HEK293 (cell line): Measurements from ENCODE around the gene TEDC2.

Experiments
- FEZF1 ChIP-seq: fragments of 450-650 bp; formaldehyde crosslinking; IDR thresholded peaks from 2 replicates; pipeline ENCODE4 v1.5.1; 2016; ENCODE audit warnings: missing biosample characterization, missing genetic modification characterization
- GFI1B ChIP-seq: fragments of 450-650 bp; formaldehyde crosslinking; IDR thresholded peaks from 2 replicates; pipeline ENCODE4 v1.5.1; 2016; ENCODE audit warnings: missing biosample characterization, missing genetic modification characterization
- GLIS2 ChIP-seq: fragments of 450-650 bp; formaldehyde crosslinking; IDR thresholded peaks from 2 replicates; pipeline ENCODE4 v1.5.1; 2016; ENCODE audit warnings: missing biosample characterization, missing genetic modification characterization
- KLF10 ChIP-seq: fragments of 450-650 bp; IDR thresholded peaks from 2 replicates; pipeline ENCODE4 v1.5.1; 2018; ENCODE audit warnings: missing biosample characterization, mild to moderate bottlenecking, missing genetic modification characterization
- MEIS1 ChIP-seq: sonication (generic); formaldehyde crosslinking; IDR thresholded peaks from 2 replicates; pipeline ENCODE4 v1.8.1; 2022; ENCODE audit warnings: missing genetic modification reagents, mild to moderate bottlenecking, borderline replicate concordance
- SCRT1 ChIP-seq: fragments of 450-650 bp; formaldehyde crosslinking; IDR thresholded peaks from 2 replicates; pipeline ENCODE4 v1.5.1; 2016; ENCODE audit warnings: missing biosample characterization, missing genetic modification characterization, borderline replicate concordance
- ZNF175 ChIP-seq: fragments of 450-650 bp; formaldehyde crosslinking; IDR thresholded peaks from 2 replicates; pipeline ENCODE4 v1.5.1; 2016; ENCODE audit warnings: missing biosample characterization, missing genetic modification characterization
- ZNF2 ChIP-seq: fragments of 450-650 bp; formaldehyde crosslinking; IDR thresholded peaks from 2 replicates; pipeline ENCODE4 v1.5.1; 2016; ENCODE audit warnings: missing biosample characterization, missing genetic modification characterization
- ZNF23 ChIP-seq: fragments of 450-650 bp; formaldehyde crosslinking; IDR thresholded peaks from 2 replicates; pipeline ENCODE4 v1.5.1; 2016; ENCODE audit warnings: missing biosample characterization, missing genetic modification characterization, borderline replicate concordance
- ZNF324 ChIP-seq: fragments of 450-650 bp; formaldehyde crosslinking; IDR thresholded peaks from 2 replicates; pipeline ENCODE4 v1.5.1; 2016; ENCODE audit warnings: missing biosample characterization, missing genetic modification characterization
- ZNF335 ChIP-seq: fragments of 450-650 bp; formaldehyde crosslinking; conservative IDR thresholded peaks from 2 replicates; pipeline ENCODE4 v1.5.1; 2016; ENCODE audit warnings: missing biosample characterization, missing genetic modification characterization
- ZNF37A ChIP-seq: fragments of 450-650 bp; IDR thresholded peaks from 2 replicates; pipeline ENCODE4 v1.5.1; 2018; ENCODE audit warnings: missing biosample characterization, missing genetic modification characterization
- ZNF623 ChIP-seq: fragments of 450-650 bp; formaldehyde crosslinking; IDR thresholded peaks from 2 replicates; pipeline ENCODE4 v1.5.1; 2016; ENCODE audit warnings: missing biosample characterization, missing genetic modification characterization
- ZNF660 ChIP-seq: fragments of 450-650 bp; IDR thresholded peaks from 2 replicates; pipeline ENCODE4 v1.5.1; 2018; ENCODE audit warnings: missing biosample characterization, mild to moderate bottlenecking, missing genetic modification characterization
- ZNF76 ChIP-seq: fragments of 450-650 bp; formaldehyde crosslinking; IDR thresholded peaks from 2 replicates; pipeline ENCODE4; 2016; ENCODE audit warnings: low read depth, missing biosample characterization, missing genetic modification characterization, borderline replicate concordance
- ZSCAN16 ChIP-seq: fragments of 450-650 bp; formaldehyde crosslinking; IDR thresholded peaks from 2 replicates; pipeline ENCODE4 v1.5.1; 2016; ENCODE audit warnings: missing biosample characterization, missing genetic modification characterization
- TF ChIP-seq, protein P1 (sequence below): fragments of 450-650 bp; formaldehyde crosslinking; IDR thresholded peaks from 2 replicates; pipeline ENCODE4 v1.5.1; 2016; ENCODE audit warnings: missing biosample characterization, missing genetic modification characterization
- TF ChIP-seq, protein P2 (sequence below): fragments of 450-650 bp; formaldehyde crosslinking; IDR thresholded peaks from 2 replicates; pipeline ENCODE4 v1.5.1; 2016; ENCODE audit warnings: missing biosample characterization, missing genetic modification characterization
- TF ChIP-seq, protein P3 (sequence below): fragments of 450-650 bp; formaldehyde crosslinking; IDR thresholded peaks from 2 replicates; pipeline ENCODE4; 2016; ENCODE audit warnings: missing biosample characterization, missing genetic modification characterization
- TF ChIP-seq, protein P4 (sequence below): fragments of 450-650 bp; formaldehyde crosslinking; IDR thresholded peaks from 2 replicates; pipeline ENCODE4 v1.5.1; 2016; ENCODE audit warnings: missing biosample characterization, missing genetic modification characterization, low read depth
- TF ChIP-seq, protein P5 (sequence below): fragments of 450-650 bp; formaldehyde crosslinking; IDR thresholded peaks from 2 replicates; pipeline ENCODE4 v1.5.1; 2016; ENCODE audit warnings: missing biosample characterization, missing genetic modification characterization
- TF ChIP-seq, protein P6 (sequence below): fragments of 450-650 bp; formaldehyde crosslinking; IDR thresholded peaks from 2 replicates; pipeline ENCODE4 v1.5.1; 2017; ENCODE audit warnings: missing biosample characterization, missing genetic modification characterization
- TF ChIP-seq, protein P7 (sequence below): fragments of 450-650 bp; formaldehyde crosslinking; IDR thresholded peaks from 2 replicates; pipeline ENCODE4 v1.5.1; 2017; ENCODE audit warnings: missing biosample characterization, mild to moderate bottlenecking, missing genetic modification characterization, moderate library complexity
- TF ChIP-seq, protein P8 (sequence below): fragments of 450-650 bp; formaldehyde crosslinking; IDR thresholded peaks from 2 replicates; pipeline ENCODE4 v1.5.1; 2016; ENCODE audit warnings: missing biosample characterization, missing genetic modification characterization

The TEDC2 gene

DNA sequence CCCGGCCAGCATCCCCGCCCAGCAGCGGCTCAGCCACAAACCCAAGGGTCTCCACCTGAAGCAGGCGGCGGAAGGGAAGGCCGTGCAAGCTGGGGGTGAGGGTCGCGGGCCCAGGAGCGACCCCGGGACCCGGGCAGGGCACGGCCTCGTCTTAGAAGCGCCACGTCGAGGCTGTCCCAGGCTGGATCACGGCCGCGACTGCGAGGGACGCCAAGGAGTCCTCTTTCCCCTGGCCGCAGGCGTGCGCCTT, 31.2 kb upstream of the TEDC2 start (continued):
- TF ChIP-seq, protein P1, sequence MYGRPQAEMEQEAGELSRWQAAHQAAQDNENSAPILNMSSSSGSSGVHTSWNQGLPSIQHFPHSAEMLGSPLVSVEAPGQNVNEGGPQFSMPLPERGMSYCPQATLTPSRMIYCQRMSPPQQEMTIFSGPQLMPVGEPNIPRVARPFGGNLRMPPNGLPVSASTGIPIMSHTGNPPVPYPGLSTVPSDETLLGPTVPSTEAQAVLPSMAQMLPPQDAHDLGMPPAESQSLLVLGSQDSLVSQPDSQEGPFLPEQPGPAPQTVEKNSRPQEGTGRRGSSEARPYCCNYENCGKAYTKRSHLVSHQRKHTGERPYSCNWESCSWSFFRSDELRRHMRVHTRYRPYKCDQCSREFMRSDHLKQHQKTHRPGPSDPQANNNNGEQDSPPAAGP (tag by site-specific recombination), result peak; percentile 55; the same call in 1 of the 2 replicates
- no peak for TF ChIP-seq SCRT1 (tag by site-specific recombination)
- no peak for TF ChIP-seq ZNF660 (tag by site-specific recombination)
- TF ChIP-seq, protein P2, sequence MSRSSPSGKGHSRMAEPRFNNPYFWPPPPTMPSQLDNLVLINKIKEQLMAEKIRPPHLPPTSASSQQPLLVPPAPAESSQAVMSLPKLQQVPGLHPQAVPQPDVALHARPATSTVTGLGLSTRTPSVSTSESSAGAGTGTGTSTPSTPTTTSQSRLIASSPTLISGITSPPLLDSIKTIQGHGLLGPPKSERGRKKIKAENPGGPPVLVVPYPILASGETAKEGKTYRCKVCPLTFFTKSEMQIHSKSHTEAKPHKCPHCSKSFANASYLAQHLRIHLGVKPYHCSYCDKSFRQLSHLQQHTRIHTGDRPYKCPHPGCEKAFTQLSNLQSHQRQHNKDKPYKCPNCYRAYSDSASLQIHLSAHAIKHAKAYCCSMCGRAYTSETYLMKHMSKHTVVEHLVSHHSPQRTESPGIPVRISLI (tag by site-specific recombination), result no peak
- TF ChIP-seq GLIS2 (tag by site-specific recombination), result no peak
- TF ChIP-seq, protein P3, sequence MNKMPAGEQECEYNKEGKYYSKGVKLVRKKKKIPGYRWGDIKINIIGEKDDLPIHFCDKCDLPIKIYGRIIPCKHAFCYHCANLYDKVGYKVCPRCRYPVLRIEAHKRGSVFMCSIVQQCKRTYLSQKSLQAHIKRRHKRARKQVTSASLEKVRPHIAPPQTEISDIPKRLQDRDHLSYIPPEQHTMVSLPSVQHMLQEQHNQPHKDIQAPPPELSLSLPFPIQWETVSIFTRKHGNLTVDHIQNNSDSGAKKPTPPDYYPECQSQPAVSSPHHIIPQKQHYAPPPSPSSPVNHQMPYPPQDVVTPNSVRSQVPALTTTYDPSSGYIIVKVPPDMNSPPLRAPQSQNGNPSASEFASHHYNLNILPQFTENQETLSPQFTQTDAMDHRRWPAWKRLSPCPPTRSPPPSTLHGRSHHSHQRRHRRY (tag by site-specific recombination), result no peak
- no peak for TF ChIP-seq ZNF37A (tag by site-specific recombination)
- TF ChIP-seq ZNF324, result peak; percentile 74; the same call in 1 of the 2 replicates
- no peak for TF ChIP-seq ZNF175 (tag by site-specific recombination)
- TF ChIP-seq, protein P4, sequence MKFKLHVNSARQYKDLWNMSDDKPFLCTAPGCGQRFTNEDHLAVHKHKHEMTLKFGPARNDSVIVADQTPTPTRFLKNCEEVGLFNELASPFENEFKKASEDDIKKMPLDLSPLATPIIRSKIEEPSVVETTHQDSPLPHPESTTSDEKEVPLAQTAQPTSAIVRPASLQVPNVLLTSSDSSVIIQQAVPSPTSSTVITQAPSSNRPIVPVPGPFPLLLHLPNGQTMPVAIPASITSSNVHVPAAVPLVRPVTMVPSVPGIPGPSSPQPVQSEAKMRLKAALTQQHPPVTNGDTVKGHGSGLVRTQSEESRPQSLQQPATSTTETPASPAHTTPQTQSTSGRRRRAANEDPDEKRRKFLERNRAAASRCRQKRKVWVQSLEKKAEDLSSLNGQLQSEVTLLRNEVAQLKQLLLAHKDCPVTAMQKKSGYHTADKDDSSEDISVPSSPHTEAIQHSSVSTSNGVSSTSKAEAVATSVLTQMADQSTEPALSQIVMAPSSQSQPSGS (tag by site-specific recombination), result no peak
- no peak for TF ChIP-seq ZNF23 (tag by site-specific recombination)
- no peak for TF ChIP-seq ZNF623
- TF ChIP-seq, protein P5, sequence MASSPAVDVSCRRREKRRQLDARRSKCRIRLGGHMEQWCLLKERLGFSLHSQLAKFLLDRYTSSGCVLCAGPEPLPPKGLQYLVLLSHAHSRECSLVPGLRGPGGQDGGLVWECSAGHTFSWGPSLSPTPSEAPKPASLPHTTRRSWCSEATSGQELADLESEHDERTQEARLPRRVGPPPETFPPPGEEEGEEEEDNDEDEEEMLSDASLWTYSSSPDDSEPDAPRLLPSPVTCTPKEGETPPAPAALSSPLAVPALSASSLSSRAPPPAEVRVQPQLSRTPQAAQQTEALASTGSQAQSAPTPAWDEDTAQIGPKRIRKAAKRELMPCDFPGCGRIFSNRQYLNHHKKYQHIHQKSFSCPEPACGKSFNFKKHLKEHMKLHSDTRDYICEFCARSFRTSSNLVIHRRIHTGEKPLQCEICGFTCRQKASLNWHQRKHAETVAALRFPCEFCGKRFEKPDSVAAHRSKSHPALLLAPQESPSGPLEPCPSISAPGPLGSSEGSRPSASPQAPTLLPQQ (tag by site-specific recombination), result peak; percentile 35
- TF ChIP-seq KLF10 (tag by site-specific recombination), result no peak
- TF ChIP-seq ZNF335 (tag by site-specific recombination), result peak; percentile 84
- TF ChIP-seq, protein P6, sequence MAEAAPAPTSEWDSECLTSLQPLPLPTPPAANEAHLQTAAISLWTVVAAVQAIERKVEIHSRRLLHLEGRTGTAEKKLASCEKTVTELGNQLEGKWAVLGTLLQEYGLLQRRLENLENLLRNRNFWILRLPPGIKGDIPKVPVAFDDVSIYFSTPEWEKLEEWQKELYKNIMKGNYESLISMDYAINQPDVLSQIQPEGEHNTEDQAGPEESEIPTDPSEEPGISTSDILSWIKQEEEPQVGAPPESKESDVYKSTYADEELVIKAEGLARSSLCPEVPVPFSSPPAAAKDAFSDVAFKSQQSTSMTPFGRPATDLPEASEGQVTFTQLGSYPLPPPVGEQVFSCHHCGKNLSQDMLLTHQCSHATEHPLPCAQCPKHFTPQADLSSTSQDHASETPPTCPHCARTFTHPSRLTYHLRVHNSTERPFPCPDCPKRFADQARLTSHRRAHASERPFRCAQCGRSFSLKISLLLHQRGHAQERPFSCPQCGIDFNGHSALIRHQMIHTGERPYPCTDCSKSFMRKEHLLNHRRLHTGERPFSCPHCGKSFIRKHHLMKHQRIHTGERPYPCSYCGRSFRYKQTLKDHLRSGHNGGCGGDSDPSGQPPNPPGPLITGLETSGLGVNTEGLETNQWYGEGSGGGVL (tag by site-specific recombination), result peak; percentile 47
- TF ChIP-seq MEIS1 (CRISPR knock-in tag), result no peak
- no peak for TF ChIP-seq ZSCAN16 (tag by site-specific recombination)
- TF ChIP-seq FEZF1 (tag by site-specific recombination), result no peak
- no peak for TF ChIP-seq GFI1B (tag by site-specific recombination)
- TF ChIP-seq, protein P7, sequence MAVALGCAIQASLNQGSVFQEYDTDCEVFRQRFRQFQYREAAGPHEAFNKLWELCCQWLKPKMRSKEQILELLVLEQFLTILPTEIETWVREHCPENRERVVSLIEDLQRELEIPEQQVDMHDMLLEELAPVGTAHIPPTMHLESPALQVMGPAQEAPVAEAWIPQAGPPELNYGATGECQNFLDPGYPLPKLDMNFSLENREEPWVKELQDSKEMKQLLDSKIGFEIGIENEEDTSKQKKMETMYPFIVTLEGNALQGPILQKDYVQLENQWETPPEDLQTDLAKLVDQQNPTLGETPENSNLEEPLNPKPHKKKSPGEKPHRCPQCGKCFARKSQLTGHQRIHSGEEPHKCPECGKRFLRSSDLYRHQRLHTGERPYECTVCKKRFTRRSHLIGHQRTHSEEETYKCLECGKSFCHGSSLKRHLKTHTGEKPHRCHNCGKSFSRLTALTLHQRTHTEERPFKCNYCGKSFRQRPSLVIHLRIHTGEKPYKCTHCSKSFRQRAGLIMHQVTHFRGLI (tag by site-specific recombination), result peak; percentile 61; the same call in 1 of the 2 replicates
- peak; percentile 78 for TF ChIP-seq ZNF2 (tag by site-specific recombination)
- TF ChIP-seq ZNF76 (tag by site-specific recombination), result 0 out of 2 replicates have a peak, but pooled peaks have one; percentile 59
- TF ChIP-seq, protein P8, sequence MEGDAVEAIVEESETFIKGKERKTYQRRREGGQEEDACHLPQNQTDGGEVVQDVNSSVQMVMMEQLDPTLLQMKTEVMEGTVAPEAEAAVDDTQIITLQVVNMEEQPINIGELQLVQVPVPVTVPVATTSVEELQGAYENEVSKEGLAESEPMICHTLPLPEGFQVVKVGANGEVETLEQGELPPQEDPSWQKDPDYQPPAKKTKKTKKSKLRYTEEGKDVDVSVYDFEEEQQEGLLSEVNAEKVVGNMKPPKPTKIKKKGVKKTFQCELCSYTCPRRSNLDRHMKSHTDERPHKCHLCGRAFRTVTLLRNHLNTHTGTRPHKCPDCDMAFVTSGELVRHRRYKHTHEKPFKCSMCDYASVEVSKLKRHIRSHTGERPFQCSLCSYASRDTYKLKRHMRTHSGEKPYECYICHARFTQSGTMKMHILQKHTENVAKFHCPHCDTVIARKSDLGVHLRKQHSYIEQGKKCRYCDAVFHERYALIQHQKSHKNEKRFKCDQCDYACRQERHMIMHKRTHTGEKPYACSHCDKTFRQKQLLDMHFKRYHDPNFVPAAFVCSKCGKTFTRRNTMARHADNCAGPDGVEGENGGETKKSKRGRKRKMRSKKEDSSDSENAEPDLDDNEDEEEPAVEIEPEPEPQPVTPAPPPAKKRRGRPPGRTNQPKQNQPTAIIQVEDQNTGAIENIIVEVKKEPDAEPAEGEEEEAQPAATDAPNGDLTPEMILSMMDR (tag by site-specific recombination), result peak; percentile 56
